HG02943 (cell line): ENCODE data around the gene TAF11.
"Not testable (repeated sequence)": the region's sequence is repeated elsewhere in the genome, so short reads cannot be mapped to it uniquely, and the experiment has no call there.

Source experiments
- ATAC-seq: cut with Tn5 transposase; IDR thresholded peaks from one replicate; pipeline ENCODE4 v1.9.1; 2021; ENCODE audit warnings: mild to moderate bottlenecking, low read depth, moderate library complexity; ENCODE audit not compliant: unreplicated experiment

TAF11 gene

DNA sequence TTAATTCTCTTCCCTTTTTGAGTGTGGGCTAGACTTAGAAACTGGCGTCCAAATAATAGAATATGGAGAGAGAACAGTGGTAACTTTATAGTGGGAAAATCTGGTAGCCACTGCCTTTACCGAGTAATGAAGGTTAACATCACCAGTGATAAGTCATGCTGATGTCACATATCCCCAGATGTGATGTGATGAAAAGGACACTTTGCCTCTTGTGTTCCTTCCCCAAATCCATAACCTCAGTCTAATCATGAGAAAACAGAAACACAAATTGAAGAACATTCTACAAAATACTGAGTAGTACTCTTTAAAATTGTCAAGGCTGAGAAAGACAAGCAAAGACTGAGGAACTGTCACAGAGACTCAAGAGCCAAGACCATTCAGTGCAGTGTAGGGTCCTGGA, 19.0 kb upstream of the TAF11 start:
- ATAC-seq = no peak

DNA sequence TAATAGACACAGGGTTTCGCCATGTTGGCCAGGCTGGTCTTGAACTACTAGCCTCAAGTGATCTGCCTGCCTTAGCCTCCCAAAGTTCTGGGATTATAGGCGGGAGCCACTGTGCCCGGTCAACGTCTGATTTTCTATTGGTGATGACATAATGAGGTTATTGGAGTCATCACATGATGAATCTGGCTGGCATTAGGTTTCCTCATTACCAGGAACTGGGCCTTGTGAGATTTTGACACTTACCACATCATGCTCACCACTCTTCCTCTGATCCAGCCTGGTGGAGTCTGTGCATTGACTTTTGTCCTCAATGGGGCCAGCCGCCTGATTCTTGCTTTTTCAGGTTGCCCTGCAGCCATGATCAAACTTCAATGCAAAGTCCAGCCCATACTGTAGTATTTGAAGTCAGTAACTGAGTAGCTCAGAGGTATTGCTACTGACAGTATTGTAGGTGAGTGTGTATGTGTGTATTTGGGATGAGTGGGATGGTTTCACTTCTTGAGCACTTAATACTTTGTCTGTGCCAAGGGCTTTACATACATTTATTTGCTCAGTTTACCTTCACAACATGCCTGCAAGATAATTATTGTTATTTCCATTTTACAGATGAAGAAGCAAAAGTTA, 17.3 kb upstream of the TAF11 start:
- no peak for ATAC-seq

DNA sequence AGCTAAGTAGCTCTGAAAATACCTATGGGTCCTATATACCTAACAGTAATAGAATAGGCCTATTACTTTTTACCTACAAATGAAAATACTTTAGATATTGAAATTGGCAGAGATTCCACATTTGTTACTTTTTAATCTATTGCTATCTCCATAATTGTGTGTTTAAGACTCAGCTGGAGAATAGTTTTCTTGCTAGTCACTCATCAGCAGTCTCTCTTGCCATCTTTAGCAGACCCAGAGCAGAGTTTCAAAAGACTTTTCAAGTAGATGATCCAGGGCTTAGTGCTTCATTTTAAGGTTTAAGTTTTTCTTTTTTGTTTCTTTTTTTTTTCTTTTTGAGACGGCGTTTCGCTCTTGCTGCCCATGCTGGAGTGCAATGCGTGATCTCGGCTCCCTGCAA, 14.1 kb upstream of the TAF11 start:
- no peak for ATAC-seq

DNA sequence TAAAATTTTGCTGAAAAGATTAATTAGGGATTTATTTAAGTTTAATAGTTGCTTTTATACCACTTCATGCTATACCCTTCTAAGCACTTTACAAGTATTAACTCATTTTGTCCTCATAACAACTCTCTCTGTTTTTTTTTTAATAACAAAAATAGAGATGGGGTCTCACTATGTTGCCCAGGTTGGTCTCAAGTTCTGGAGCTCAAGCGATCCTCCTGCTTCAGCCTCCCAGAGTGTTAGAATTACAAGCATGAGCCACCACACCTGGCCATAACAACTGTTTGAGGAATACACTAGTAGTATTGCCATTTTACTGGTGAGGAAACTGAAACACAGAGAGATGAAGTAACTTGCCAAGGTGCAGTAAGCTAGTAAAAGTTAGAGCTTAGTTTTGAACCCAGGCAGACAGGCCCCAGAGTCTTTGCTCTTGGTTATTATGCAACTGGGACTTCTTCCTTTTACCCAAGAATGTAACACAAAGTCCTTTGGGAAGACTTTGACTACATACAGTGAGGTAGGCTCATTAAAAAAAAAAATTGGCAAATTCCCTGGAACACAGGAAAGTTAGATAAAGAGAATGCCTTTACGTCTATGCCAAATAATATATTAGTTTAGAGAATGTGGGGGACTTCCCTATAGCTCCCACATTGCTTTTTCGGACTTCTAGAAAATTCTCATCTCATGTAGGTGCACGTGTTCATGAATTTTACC, 12.6 kb upstream of the TAF11 start:
- ATAC-seq = no peak

DNA sequence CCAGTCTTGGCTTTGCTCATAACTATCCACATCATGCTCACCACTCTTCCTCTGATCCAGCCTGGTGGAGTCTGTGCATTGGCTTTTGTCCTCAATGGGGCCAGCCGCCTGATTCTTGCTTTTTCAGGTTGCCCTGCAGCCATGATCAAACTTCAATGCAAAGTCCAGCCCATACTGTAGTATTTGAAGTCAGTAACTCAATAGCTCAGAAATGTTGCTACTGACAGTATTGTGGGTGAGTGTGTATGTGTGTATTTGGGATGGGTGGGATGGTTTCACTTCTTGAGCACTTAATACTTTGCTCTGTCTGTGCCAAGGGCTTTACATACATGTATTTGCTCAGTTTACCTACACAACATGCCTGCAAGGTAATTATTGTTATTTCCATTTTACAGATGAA, 11.9 kb upstream of the TAF11 start:
- not testable (repeated sequence) for ATAC-seq

DNA sequence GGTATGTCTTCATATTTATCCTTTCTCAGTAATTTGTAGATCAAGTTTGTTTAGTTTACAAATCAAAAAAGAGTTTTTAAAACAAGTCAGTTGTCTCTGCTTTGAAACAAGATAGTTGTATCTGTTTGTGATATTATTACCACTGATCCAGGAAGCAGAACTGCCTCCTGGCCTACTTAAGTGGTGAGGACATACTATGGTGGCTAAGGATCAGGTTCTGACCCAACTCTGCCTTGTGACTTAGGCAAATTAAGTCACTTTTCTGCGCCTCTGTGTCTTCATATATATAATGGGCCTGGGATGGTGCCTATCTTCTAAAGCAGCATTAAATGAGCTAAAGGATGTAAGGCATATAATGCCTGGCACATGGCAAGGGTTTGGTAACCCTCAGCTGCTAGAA, 9.9 kb upstream of the TAF11 start:
- ATAC-seq = no peak

DNA sequence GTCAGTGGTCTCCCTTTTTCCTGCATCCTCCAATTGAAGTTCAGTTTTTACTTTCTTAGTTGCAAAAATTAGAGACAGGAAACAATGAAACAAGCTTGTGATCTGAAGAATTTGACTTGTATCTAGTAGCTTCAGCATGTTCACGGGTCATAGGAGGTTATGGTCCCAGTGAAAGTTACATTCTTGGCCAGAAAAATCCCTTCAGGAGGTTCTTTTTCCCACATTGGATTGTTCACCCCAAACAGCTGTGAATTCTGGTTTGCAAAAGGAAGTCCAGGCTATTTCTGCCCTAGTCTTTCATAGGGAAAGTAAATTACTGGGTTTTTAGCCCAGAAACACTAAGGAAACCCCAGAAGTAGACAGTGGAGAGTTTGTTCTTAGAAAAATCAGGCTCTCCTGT, 9.3 kb upstream of the TAF11 start:
- ATAC-seq = no peak

DNA sequence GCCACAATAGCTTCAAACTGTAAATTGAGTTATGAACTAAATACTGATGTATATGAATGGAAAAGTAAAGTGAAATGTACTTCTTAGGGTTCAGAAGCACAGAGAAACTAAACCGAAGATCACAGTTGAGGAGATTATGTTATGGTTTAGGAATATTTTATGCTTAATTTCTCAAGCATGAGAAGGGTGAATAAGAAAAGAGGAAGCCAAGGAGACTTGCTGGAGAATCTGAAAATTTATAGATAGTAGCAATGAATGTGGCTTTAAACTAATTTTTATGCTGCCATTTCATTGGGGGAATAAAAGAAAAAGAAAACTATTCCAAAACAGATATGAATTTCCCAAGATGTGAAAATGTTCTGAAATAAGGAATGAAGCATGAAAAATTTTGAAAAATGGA, 6.9 kb upstream of the TAF11 start:
- ATAC-seq = no peak

DNA sequence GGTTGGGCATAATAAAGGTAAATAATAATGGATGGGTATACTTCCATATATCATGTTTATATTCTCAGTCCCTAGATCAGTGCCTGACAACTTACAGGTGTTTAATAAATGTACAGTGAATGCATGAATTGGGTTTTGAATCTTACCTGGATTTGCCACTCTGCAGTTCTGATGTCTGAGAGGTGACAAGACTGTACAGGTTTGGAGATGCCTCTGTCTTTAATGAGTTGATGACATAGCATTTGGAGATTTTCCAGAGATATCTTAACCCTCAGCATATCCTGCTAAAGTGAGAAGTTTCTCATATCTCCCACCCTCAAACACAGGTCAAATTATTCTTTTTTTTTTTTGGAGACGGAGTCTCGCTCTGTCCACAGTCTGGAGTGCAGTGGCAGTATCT, 3.5 kb upstream of the TAF11 start:
- no peak for ATAC-seq

DNA sequence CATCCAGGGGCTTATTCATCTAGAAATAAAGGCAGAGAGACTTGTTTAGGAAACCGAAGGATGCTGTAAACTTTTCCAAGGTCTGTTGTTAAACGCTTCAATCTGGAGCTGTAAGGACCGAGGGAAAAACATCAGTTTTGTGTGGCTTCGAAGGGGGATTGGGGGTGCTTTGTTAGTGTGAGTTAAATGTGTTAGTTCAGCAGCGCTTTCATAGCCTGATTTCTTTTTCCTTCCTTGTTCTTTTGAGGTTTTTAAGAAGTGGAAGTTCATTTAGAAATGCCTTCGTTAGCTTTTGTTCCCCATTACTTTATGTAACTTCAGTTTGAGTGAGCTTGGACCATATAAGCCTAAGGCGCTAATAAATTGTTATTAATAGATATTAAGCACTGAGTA, 2.7 kb upstream of the TAF11 start:
- no peak for ATAC-seq

DNA sequence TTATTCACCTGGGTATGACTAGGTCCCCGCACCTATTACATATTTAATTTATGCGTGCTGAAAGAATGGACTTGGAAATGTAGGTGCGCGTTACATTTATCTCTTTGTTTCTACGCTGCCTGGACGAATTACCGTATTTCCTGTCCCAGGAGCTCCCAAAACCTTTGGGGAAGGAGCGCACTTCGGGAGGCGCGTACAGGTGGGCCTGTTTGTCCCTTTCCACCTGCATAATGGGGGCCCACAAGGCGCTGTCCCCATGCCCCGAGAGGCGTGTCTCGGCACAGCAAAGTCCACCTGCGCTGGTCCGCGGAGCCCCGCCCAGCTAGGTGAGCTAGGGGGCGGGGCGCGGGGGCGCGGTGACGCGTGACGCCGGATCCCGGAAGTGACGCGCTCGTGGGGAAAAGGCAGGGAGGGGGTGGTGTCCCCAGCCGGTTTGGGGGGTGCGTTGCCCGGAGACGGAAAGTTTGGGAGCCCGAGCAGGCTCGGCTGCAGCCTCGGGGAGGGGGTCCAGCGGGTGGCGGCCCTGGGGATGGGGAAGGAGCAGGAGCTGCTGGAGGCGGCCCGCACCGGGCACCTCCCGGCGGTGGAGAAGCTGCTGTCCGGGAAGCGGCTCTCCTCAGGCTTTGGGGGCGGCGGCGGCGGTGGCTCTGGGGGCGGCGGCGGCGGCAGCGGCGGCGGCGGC, 1.2 kb upstream of the TAF11 start, which contains the start of gene ANKS1A:
Gene ANKS1A, plus strand, starts transcription at position 382 of the 682 bp plus-strand sequence. Its CDS starts 148 bp downstream, at position 530.
- ATAC-seq = peak; percentile 46

DNA sequence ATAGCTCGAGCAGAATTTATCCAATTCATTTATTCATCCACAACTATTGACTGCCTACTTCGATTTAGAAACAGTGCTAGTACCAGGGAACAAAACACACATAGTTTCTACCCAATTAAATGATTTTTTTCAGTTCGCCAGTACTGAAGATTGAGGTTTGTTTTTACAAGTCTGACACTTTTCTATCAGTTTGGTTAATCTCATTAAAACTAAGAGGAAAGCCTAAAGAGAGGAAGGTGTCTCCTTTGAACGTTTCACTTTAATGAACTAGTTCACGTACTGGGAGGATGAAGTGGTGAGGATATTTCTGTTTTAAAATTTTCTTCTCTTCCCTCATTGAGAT, 643 bp upstream of the TAF11 start:
- no peak for ATAC-seq

DNA sequence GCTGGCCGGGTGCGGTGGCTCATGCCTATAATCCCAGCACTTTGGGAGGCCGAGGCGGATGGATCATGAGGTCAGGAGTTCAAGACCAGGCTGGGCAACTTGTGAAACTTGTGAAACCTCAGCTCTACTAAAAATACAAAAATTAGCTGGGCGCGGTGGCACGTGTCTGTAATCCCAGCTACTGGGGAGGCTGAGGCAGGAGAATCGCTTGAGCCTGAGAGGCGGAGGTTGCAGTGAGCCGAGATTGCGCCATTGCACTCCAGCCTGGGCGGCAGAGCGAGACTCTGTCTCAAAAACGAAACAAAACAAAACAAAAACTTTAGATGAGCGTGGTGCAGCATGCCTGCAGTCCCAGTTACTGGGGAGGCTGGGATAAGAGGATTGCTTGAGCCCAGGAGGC, 2.0 kb downstream of the TAF11 start:
- ATAC-seq = not testable (repeated sequence)

DNA sequence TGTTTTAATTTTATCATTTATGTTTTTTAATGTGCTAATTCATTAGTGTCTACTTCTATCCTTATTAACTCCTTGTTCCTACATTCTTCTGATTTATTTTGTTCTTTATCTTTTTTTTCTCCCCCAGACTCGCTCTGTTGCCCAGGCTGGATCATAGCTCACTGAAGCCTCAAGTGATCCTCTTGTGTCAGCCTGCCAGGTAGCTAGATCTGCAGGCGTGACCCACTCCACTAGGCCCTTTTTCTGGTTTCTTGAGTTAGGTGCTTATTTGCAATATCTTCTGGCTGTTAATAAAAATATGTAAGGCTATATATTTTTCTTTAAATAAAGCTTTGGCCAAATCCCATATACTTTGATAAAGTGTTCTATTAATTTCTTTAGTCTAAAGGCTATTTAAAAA, 2.8 kb downstream of the TAF11 start:
- ATAC-seq = no peak

DNA sequence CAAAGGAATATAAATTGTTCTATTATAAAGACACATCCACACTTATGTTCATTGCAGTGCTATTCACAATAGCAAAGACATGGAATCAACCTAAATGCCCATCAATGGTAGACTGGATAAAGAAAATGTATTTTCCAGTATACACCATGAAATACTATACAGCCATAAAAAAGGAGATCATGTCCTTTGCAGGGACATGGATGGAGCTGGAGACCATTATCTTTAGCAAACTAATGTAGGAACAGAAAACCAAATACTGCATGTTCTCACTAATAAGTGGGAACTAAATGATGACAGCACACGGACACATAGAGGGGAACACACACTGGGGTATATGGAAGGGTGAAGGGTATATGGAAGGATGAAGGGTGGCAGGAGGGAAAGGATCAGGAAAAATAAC, 3.8 kb downstream of the TAF11 start:
- not testable (repeated sequence) for ATAC-seq

DNA sequence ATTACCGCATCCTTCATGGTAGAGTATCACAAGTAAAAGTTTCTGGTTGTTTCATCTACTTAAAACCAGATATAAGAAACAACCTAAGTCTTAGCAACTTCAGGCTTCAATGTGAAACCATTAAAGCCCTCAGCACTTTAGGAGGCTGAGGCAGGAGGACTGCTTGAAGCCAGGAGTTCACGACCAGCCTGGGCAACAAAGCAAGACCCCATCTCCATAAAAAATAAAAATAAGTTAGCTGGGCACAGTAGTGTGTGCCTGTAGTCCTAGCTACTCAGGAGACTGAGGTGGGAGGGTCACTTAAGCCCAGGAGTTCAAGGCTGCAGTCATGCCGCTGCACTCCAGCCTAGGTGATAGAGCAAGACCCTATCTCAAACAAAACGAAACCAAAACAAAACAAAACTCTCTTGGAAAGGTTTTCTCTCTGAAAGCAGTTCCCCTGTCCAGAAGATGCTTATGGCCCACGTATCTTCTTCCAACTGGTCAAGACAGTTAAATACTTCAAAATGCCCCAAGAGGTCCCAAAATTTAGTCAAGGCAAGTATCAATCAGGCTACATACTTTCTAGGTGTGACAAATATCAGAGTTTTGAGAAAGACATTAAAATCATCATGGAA, 9.9 kb downstream of the TAF11 start:
- no peak for ATAC-seq

DNA sequence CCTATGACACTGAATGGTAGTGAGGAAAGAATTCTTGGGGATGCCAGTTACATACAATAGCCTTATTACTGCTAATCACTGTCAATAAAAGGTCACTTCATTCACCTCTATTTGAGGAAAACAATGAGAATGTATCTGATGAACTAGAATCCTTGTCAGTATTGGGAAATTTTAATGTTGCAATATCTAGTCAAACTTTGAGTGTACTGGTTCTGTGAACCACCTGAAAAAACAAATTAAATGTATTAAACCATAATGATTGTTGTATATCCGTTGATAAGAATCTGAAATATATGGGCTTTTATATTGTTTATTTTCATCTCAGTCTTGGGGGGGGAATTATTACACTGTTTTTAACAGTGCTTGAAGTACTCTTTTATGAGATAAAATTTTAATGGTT, 10.6 kb downstream of the TAF11 start:
- no peak for ATAC-seq

DNA sequence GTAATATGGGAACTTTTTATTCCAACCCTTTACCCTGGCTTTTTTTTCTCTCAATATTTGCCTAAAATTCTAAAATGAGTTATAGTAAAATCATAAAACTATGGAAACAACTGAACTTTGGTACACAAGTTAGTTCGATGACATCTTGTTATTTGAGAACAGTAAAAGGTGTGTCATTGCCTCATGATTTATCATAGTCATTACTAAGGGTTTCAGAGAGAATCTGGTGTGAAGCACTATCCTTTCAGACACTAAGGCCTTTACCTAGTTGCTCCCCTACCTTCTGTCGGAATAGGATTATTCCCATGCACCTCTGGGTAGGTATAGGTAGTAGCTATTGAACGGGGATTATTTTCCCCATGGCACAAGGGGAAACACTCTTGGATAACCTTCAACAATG, 11.4 kb downstream of the TAF11 start:
- ATAC-seq = no peak

DNA sequence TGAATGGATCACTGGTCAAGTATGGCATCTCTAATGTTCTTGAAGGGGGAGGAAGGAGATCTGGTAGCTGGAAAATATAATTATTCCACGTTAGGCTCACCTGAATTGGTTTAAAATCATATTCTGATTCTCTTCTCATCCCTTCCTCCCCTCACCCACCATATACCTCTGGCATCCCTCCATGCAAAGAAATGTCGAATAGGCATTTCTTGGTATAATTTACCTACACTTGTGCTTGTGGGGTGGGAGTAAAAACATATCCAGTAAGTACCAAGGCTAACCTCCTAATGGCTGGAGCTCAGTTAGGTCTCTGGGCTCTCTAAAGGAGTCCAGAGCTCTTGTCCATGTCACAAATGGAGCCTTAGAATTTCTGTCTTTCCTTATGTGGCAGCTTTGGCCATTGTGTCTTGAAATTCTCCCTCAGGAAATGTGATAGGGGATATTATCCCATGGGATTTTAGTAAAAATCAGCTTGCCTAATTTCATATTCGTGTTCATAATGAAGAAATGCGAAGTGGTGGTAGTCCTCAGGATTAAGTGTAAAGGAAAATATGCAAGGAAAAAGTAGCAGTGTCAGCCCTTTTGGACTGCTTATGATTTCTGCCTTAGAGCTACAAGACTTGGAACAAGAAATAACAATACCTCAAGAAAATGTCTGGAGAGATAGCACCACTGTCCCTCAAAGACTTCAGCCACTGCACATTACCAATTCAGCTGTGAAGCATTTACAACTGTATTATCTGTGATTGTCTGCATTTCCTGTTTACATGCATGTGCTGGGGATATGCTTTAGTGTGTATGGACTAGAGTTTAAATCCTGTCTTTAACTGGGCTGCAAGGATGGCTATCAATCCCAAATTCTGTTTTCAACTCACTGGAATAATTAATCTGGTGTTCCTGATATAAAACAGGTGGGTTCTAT, 12.3 kb downstream of the TAF11 start:
- no peak for ATAC-seq

DNA sequence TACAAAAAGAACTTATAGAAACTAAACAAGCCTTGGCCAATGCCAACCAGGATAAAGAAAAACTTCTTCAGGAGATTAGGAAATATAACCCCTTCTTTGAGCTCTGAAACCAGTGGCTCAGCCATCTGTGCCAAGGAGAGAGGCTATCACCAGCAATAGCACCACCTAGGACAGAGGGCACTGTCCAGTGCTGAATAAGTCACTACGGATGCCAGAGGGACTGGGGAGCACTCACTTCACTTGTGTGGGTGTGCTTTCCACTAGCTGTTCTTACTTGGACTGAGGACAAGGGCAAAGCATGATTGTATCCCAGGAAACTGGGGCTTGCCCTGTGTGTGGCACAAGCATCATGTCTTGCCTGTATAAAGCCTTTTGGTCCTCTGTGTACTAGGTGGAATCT, 15.5 kb downstream of the TAF11 start:
- ATAC-seq = no peak
